GM19438 (cell line): ENCODE results near the gene GRK2.

ENCODE experiments used
- ATAC-seq: cut with Tn5 transposase; IDR thresholded peaks from one replicate; pipeline ENCODE4 v1.9.1; 2021; ENCODE audit warnings: low read depth; ENCODE audit not compliant: unreplicated experiment

The GRK2 gene

DNA sequence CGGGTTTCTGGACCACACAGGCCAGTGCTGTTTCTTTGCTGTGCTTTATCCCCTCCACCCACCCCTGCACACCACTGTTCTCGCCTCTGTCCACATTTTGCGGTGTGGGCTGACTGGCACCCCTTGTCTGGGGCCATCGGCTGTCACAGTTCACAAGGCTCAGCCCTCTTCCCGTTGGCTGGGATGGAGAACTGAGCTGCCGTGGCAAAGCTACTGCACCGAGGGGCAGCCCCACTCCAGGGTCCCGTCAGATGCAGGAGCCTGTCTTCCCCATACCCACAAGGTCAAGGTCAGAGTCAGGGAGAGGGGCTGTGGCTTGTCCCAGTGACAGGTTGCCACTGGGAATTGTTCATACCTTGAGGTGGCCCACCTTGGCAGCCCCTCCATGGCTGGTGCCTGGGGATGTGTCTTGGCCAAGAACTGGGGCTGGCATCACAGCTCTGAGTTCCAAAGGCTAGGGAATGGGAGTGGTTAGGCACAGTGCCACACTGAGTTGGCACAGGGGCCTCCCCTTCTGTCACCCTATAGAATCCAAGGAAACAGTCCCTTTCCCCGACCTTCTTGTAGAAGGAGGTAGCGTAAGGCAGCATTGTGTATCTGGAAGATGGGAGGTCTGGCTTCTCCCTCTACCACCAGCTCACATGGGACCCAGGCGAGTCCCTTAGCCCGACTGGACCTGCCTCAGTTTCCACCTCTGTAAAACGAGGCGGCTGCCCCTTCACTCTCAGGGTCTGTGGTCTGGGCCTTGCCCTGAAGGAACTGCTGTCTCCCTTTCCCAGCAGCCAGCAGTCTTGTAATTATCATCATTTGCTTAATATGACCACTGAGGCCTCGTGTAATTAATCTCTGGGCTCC, 3.4 kb downstream of the GRK2 start:
- no peak for ATAC-seq

GRCh38 chr11:67270256-67271204, 4.3 kb downstream of the GRK2 start:
- ATAC-seq, result no peak

DNA sequence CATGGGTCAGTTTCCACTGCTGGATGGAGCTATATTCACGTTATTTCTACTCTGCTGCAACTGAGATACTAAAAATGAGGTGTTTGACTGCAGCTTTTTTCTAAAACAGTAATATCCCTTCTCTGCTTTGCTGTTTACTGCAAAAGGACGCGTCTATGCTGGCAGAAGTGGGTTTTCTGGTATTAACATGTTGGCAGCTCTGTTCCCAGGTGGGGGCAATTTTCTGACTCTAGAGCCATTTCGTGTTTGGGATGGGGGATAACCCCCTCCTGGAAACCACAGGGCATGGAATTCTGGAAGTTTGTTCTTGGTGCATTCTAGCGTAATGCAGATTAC, 4.9 kb downstream of the GRK2 start:
- ATAC-seq, result no peak

DNA sequence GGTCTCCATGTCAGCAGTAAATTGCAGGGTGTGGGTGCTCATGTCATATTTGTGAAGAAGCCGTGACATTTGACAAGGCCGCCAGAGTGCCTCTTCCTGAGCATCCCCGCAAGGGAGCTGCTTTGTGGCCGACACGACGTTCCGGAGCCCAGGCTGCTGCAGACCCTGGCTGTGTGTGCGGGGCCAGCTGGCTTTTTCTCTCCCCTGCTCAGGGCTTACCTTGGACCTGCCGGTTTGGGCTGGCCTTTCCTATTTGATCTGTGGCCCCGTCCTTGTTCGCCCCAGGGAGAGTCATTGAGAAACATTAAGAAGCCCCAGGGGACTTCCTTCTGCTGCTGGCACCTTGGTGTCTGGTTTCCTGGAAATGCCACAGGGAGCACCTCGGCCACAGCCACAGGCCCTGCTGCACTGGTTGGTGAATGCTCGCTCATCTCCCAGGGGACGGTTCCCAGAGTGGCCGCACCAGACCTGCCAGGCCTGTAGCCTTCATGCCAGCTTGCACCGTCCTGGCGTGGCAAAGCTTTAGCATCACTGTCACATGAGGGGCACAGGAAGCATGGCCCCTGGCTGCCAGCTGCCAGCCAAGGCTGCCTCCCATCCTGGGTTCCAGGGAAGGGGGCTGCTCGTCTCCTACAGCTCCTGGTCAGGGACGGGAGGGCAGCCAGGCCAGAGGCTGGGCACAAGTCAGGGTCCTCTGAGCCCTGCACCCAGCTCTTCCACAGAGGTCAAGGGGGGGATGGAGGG, 5.4 kb downstream of the GRK2 start:
- no peak for ATAC-seq

DNA sequence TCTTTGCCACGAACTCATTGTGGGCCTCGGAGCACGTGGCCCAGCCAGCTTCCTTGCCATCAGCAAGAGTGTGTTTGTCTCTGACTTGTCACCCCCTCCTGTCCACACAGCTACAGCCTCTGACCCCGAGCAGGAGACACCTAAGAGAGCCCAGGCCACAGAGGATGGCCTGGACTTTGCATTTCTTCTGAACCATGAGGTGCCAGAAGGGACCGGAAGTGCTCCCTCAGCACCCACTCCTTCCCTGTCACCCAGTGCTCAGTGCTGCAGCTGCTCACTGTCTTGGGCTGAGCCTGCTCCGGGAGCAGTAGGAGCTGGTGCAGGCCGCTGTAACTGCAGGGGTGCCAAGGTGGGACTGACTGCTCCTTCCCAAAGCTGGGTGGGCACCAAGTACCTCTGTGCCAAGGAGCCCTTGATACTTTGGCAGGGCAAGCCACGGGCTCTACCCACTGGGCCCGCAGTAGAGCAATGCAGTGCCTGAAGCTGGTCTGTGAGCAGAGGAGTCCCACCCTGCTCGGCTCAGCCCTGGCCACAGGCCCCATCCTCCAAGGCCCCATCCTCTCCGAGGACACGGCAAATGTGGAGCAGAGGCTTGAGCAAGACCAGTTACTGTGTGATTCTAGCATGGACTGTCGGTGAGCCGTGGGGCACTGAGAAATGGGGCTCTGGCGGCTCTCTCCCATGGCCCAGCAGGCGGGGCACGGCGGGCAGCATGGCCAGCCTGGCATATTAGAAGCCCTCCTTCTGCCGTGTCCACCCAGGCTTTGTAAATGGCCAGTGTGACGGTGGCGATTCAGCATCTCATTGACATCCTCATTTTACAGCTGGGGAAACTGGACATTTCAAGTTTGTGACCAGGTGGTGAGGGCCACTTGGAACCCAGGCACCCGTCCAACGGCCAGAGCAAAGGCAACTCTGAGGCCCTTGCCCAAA, 6.3 kb downstream of the GRK2 start:
- no peak for ATAC-seq

GRCh38 chr11:67273260-67273990, 7.2 kb downstream of the GRK2 start:
- ATAC-seq, result no peak

GRCh38 chr11:67274768-67275605, 8.7 kb downstream of the GRK2 start:
- no peak for ATAC-seq

DNA sequence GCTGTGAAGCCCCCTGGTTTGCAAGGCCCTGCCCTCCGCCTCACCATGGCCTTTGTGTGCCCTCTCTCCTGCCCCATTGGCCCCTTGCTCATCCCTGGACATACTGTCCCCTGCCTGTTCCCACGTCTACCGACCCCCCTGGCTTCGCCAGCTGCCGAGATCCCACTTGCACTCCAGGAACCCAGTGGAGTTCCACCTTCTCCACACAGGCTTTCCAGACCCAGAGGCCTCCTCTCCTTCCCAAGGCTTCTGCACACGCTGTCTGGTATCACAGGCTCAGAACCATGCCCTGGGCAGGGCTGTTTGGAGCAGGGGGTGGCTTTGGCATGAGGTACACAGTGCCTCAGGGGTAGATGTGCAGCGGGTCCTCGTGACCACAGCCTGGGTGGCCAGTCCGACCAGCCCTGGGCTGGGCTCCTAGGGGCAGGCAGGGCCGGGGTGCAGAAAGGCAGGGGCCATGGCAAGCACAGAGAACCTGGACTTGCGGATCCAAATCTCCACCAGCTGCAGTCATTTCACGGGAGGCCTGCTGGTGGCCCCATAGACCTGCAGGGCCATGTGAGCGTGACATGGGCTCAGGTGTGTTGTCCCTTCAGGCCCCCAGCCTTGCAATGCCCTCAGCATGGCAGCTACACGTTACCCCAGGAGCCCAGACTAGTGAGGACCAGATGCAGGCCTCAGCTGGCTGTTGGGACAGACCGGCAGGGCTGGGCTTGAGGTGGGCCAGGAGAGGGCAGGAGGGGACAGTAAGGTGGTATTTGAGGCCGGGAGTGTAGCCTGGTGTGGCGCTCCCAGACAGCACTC, 9.5 kb downstream of the GRK2 start:
- ATAC-seq, result no peak

- peak; percentile 35 for ATAC-seq
Observed at GRCh38 chr11:67276781-67277230, 10.5 kb downstream of the GRK2 start.

- peak; percentile 70 for ATAC-seq
Observed at GRCh38 chr11:67277231-67277961, 11.1 kb downstream of the GRK2 start.

GRCh38 chr11:67278135-67278938, 12.1 kb downstream of the GRK2 start:
- ATAC-seq, result no peak

GRCh38 chr11:67278939-67279588, 12.8 kb downstream of the GRK2 start:
- ATAC-seq, result no peak

DNA sequence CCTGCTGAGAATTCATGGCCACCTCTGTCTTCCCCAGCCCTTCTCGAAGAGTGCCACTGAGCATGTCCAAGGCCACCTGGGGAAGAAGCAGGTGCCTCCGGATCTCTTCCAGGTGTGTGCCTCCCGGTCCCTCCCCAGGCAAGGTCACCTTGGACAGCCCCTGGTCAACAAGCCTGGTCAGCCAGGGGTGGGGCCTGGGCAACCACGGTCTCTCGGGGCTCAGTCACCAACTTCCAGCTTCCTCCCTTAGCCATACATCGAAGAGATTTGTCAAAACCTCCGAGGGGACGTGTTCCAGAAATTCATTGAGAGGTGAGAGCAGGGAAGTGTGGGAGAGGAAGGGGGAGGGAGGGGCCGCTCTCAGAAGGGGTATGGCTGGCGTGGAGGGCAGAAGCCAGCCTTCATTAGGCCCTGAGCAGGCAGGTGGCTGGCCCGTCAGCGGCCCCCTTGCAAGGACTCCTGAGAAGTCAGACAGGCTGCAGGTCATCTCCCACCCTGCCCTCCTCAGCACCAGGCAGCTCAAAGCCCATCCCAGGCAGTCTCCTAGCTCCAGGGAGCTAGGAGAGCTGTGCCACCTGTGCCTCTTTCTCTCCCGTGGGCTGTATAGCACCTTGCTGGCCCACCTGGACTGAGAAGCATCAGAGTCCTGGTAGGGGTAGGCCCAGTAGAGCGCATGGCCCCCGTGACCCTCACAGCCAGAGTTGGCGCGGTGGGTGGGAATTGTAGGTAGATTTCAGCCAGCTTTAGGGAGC, 13.5 kb downstream of the GRK2 start:
- no peak for ATAC-seq

DNA sequence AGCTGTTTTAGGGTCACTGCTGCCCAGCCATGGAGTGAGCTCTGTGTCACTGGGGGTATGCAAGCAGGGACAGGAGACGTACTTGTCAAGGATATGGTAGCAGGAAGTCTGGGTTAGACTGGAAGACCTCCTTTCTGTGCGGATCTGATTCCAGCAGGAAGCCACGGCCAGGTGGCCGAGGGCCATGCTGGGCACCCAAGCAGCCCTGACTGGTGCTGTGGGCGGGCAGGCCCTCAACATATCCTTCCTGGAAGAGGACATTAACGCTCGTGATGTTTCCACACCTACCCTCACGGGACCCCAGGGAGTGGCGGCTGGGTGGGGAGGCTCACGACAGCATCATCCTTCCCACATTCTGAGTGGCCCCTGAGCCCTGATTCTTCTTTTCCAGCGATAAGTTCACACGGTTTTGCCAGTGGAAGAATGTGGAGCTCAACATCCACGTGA, 14.1 kb downstream of the GRK2 start:
- no peak for ATAC-seq
